Panc1 (cell line): Measurements from ENCODE around the gene ALG6. TPM values are rescaled to one million over a fixed set of nuclear protein-coding genes. Genes with fewer than 3 reads are reported as not detected.

Source experiments
- ATAC-seq: fragments of 200-7000 bp; cut with Tn5 transposase; 2 replicates; pipeline ENCODE4 v1.9.1; 2020; ENCODE audit warnings: mild to moderate bottlenecking, moderate library complexity
- BruUV-seq: library from RNA; stranded (reverse); fragments of 400-500 nt; replicated peaks from 2 replicates; lab custom pipeline; 2021; lab: Mats Ljungman, UMichigan
- CTCF ChIA-PET: fragments of 300-600 bp; sonication (Branson Sonifier 250); formaldehyde crosslinking; loops from one replicate; lab custom pipeline; 2022; ENCODE audit warnings: antibody characterized with exemption; lab: Charles Lee
- POLR2A ChIA-PET: fragments of 300-600 bp; sonication (Branson Sonifier 250); formaldehyde crosslinking; loops from one replicate; lab custom pipeline; 2022; ENCODE audit warnings: antibody characterized with exemption; lab: Charles Lee
- DNase-seq: peaks from one replicate; pipeline ENCODE4 v3.0.0-alpha.2; 2010; ENCODE audit warnings: low read depth, low spot score
- H3K27ac ChIP-seq: 2 replicates; pipeline ENCODE4 v1.5.1; 2011; ENCODE audit warnings: mild to moderate bottlenecking, low read length, inconsistent platforms
- H3K27me3 ChIP-seq: fragments of 200-500 bp; sonication (Bioruptor generic); 2 replicates; pipeline ENCODE4 v1.6.0; 2014; ENCODE audit warnings: low read length, inconsistent platforms; ENCODE audit not compliant: control insufficient read depth, insufficient read depth
- H3K36me3 ChIP-seq: fragments of 200-500 bp; sonication (Bioruptor generic); 2 replicates; pipeline ENCODE4 v1.5.1; 2014; ENCODE audit warnings: inconsistent platforms, mild to moderate bottlenecking, low read length, moderate library complexity; ENCODE audit not compliant: control insufficient read depth, insufficient read depth
- H3K4me1 ChIP-seq: 2 replicates; pipeline ENCODE4 v1.5.1; 2011; ENCODE audit warnings: inconsistent platforms, mild to moderate bottlenecking, low read length, moderate library complexity; ENCODE audit not compliant: control insufficient read depth, insufficient read depth
- H3K4me3 ChIP-seq, 2 experiments: 2 replicates each; pipeline ENCODE4 v1.5.1; 2011 to 2012; ENCODE audit warnings: low read depth in 2 of 2, low read length in 2 of 2, mild to moderate bottlenecking in 2 of 2, inconsistent platforms in 1 of 2, moderate library complexity in 1 of 2
- H3K9me3 ChIP-seq: fragments of 200-500 bp; sonication (Bioruptor generic); 2 replicates; pipeline ENCODE4 v1.5.1; 2014; ENCODE audit warnings: low read depth, mild to moderate bottlenecking, inconsistent platforms, low read length, moderate library complexity; ENCODE audit not compliant: control insufficient read depth, insufficient read depth
- CTCF ChIP-seq: fragments of 450-650 bp; IDR thresholded peaks from 2 replicates; pipeline ENCODE4 v1.5.1; 2017; ENCODE audit warnings: mild to moderate bottlenecking
- POLR2AphosphoS5 ChIP-seq: IDR thresholded peaks from 2 replicates; pipeline ENCODE4 v1.6.1; 2012; ENCODE audit warnings: mild to moderate bottlenecking, low read depth, low read length, moderate library complexity
- REST ChIP-seq, 2 experiments: IDR thresholded peaks; 2 replicates each; pipeline ENCODE4 v1.6.1; 2011 to 2012; ENCODE audit warnings: low read depth in 2 of 2, control low read depth in 1 of 2, low read length in 1 of 2, mild to moderate bottlenecking in 1 of 2, moderate library complexity in 1 of 2; ENCODE audit not compliant: insufficient read depth in 1 of 2
- SIN3A ChIP-seq: IDR thresholded peaks from 2 replicates; pipeline ENCODE4 v1.6.1; 2012; ENCODE audit warnings: low read depth, mild to moderate bottlenecking, low read length, moderate library complexity, borderline replicate concordance; ENCODE audit not compliant: insufficient read depth
- TCF7L2 ChIP-seq: IDR thresholded peaks from 2 replicates; pipeline ENCODE4 v1.6.1; 2011; ENCODE audit warnings: mild to moderate bottlenecking, low read depth, low read length, inconsistent platforms
- in situ Hi-C: cut with HindIII; loops from 2 replicates; pipeline ENCODE4 v1.10.0; 2016; ENCODE audit warnings: low sequenced_read_pairs, low pct_unique_long_range_greater_than_20kb
- intact Hi-C: fragments of 100-400 bp; cut with micrococcal nuclease; formaldehyde crosslinking; loops from one replicate; pipeline ENCODE4 v1.10.0; 2022; ENCODE audit not compliant: unreplicated experiment
- total RNA-seq: library from RNA; stranded (reverse); gene quantifications from one replicate; pipeline ENCODE4 v1.2.1, GENCODE V29; 2021; ENCODE audit not compliant: unreplicated experiment

Gene ALG6
- total RNA-seq, 1 experiment from 2014 or later = 22.6 TPM

- Histone ChIP-seq H3K27ac (no peak overlapping the region), H3K4me1 (peaks cover 3% of the 10 kb centered on the region; the same call in 1 of the 2 replicates), H3K4me3 (no peak overlapping the region), H3K36me3 (peaks cover 4% of the 10 kb centered on the region; the same call in 1 of the 2 replicates), H3K27me3 (no peaks in the 10 kb centered on the region), H3K9me3 (no peaks in the 10 kb centered on the region)
- in situ Hi-C loops = no loop called here
- TF ChIP-seq CTCF (no peak), REST (IDR thresholded peaks at IDR 0.05; ENCODE audit: insufficient read depth in 1 of 2, low read depth in 2 of 2, low read length in 1 of 2) (no peak), POLR2AphosphoS5 (no peak)
- intact Hi-C loops = no loop called here
- POLR2A ChIA-PET = no interaction called here
- DNase-seq (no peak), ATAC-seq (no peak)
- BruUV-seq = no TSS peak
- CTCF ChIA-PET = no interaction called here
Measured at GRCh38 chr1:63363014-63363413, 4.4 kb upstream of the ALG6 start.

- Histone ChIP-seq H3K4me1 (peaks cover 3% of the 10 kb centered on the region; the same call in 1 of the 2 replicates), H3K27ac (peak overlapping the region; percentile 88), H3K4me3 (peak overlapping the region; percentile 63 to 89), H3K36me3 (peaks cover 7% of the 10 kb centered on the region), H3K9me3 (no peaks in the 10 kb centered on the region), H3K27me3 (no peaks in the 10 kb centered on the region)
- TF ChIP-seq TCF7L2 = no peak
- CTCF ChIA-PET = no interaction called here
- in situ Hi-C loops = no loop called here
- intact Hi-C loops = no loop called here
- ATAC-seq (no peak), DNase-seq (no peak)
- POLR2A ChIA-PET = no interaction called here
- BruUV-seq = no TSS peak
Measured at GRCh38 chr1:63366908-63367214, 566 bp upstream of the ALG6 start.

DNA sequence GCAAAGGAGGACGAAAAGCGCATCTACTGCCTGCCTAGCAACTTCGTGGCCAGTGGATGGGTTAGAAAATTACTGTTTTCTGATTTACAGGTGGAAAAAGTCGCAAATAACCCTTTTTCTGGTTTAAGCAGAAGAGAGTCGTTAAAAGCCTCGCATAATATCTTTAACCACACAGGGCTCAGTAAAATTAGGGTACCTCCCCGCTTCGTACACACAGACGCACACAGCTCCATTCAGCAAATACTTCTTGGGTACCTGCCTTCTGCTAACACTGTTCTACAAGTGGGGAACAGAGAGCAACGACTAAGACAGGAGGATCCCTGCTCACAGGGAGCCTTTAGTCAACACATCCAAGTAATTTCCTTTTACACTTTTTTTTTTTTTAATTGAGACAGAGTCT, 704 bp downstream of the ALG6 start:
- DNase-seq (no peak), ATAC-seq (no peak)
- ChIA-PET POLR2A (no interaction called here), CTCF (interaction anchor here (1.0 kb wide), 1 partner anchor 170 kb away, joined by 4 read pairs; no protein-coding TSS in a partner anchor)
- Histone ChIP-seq H3K4me3 (peak overlapping the region; percentile 67 to 89), H3K27ac (peak overlapping the region; percentile 86), H3K36me3 (peaks cover 12% of the 10 kb centered on the region), H3K9me3 (no peaks in the 10 kb centered on the region), H3K4me1 (peaks cover 3% of the 10 kb centered on the region; the same call in 1 of the 2 replicates), H3K27me3 (no peaks in the 10 kb centered on the region)
- TF ChIP-seq TCF7L2 (no peak), CTCF (no peak), SIN3A (no peak), POLR2AphosphoS5 (no peak), REST (IDR thresholded peaks at IDR 0.05; ENCODE audit: insufficient read depth in 1 of 2, low read depth in 2 of 2, low read length in 1 of 2) (no peak)
- intact Hi-C loops (no loop called here), in situ Hi-C loops (no loop called here)
- BruUV-seq = TSS peak; percentile 82
